Measurements from ENCODE around the gene CHDH.

CHDH gene

DNA sequence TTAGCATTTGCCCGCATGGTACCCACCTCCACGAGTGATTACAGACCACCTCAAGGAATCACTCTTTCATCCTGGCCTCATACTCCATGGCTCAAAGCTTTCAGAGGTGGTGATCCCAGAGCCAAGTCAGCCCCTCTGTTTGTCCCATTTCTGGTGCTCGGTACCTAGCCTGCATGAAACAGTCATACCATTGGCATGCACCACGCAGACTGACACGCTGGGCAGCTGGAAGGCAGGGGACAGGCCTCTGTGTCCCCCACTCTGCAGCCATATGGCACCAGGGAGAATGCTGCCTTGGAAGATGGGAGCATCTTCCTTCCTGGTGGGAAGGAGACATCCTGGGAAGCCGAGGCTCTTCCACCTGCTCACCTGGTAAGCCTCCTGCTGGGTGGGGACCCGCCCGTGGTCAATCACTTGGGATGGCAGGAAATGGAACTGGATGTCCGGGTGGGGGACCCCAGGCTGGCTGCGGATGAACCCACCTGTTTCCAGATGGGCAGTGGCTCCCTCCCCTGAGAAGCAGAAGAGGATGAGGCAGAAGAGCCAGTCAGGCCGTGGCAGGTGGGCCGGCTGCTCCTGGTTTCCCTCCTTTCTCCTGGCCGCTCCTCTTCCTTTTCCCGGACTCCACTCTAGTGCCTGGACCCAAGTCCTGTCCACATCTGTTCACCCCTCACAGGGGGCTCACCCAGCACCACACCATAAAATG lies 26.9 kb downstream of the CHDH start:
- H3K4me3 ChIP-seq (ENCODE audit: low read length) = no peak overlapping the region
- H3K9me3 ChIP-seq (ENCODE audit: control insufficient read depth, insufficient read depth, low read length) = no peaks in the 10 kb centered on the region
- no peaks in the 10 kb centered on the region for H3K4me1 ChIP-seq (ENCODE audit: control insufficient read depth, low read length)
- no peaks in the 10 kb centered on the region for H3K9me2 ChIP-seq (replicated peaks; ENCODE audit: control insufficient read depth, low read length)
- H3F3A ChIP-seq (ENCODE audit: control insufficient read depth, insufficient read depth) = no peaks in the 10 kb centered on the region
- H3K36me3 ChIP-seq (ENCODE audit: control insufficient read depth, low read length) = no peaks in the 10 kb centered on the region
- no peaks in the 10 kb centered on the region for H4K20me1 ChIP-seq (ENCODE audit: control insufficient read depth, insufficient read depth, low read depth, low read length)
- H3K4me2 ChIP-seq (ENCODE audit: low read length) = no peak overlapping the region
- no peaks in the 10 kb centered on the region for H3K79me2 ChIP-seq (ENCODE audit: control insufficient read depth, low read length)
- TF ChIP-seq, protein P1, sequence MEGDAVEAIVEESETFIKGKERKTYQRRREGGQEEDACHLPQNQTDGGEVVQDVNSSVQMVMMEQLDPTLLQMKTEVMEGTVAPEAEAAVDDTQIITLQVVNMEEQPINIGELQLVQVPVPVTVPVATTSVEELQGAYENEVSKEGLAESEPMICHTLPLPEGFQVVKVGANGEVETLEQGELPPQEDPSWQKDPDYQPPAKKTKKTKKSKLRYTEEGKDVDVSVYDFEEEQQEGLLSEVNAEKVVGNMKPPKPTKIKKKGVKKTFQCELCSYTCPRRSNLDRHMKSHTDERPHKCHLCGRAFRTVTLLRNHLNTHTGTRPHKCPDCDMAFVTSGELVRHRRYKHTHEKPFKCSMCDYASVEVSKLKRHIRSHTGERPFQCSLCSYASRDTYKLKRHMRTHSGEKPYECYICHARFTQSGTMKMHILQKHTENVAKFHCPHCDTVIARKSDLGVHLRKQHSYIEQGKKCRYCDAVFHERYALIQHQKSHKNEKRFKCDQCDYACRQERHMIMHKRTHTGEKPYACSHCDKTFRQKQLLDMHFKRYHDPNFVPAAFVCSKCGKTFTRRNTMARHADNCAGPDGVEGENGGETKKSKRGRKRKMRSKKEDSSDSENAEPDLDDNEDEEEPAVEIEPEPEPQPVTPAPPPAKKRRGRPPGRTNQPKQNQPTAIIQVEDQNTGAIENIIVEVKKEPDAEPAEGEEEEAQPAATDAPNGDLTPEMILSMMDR (IDR thresholded peaks at IDR 0.05; ENCODE audit: low read depth, low read length, poor library complexity, severe bottlenecking) = no peak
- no peak for TF ChIP-seq EZH2phosphoT487 (IDR thresholded peaks at IDR 0.05; ENCODE audit: borderline replicate concordance, low read length)
- H3K27me3 ChIP-seq (ENCODE audit: control insufficient read depth, low read length) = peaks cover 7% of the 10 kb centered on the region; the same call in 1 of the 2 replicates
- H3K27ac ChIP-seq (ENCODE audit: low read depth, low read length) = no peak overlapping the region

DNA sequence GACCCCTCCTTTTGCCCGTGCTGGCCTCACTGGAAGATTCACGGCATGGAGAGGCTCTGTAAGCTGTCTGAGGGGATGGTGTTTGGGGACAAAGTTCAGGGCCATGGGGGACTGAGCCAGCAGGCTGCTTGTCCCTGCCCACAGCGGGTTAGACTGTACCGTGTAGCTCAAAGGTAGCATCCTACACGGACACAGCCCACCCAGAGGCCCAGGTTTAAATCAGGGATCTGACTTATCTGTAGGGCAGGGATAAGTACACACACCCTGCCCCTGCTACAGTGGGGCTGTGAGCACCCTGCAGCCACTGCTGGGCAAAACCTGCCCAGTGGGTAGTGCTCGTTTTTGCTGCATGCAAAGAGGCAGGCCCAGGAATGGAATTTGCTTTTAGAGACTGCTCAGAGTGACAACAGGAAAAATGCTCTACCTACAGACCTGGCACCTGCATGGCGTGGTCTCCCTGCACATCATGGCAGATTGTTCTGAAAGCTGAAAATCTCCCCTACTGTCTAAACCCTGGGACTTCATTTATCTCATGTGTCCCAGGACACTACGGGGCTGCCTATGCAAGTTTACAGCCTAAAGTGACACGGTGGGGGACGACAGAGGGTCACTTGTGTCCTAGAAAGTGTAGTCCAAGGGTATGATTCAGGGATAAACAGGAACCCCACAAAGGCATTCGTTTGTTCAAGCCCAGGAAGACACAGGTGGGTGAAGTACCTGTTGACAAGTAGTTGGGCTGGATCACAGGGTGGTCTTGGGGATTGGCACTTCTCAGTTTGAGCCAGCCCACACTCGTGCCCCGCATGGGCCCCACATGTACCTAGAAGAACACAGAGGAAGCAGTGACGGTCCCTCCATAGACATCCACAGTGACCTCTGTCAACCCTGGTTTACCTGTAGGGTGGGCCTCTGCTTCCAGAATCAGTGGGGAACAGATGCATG lies 27.7 kb downstream of the CHDH start:
- Histone ChIP-seq H3K4me1 (ENCODE audit: control insufficient read depth, low read length) (no peaks in the 10 kb centered on the region), H3K9me2 (replicated peaks; ENCODE audit: control insufficient read depth, low read length) (no peaks in the 10 kb centered on the region), H4K20me1 (ENCODE audit: control insufficient read depth, insufficient read depth, low read depth, low read length) (no peaks in the 10 kb centered on the region), H3K4me3 (ENCODE audit: low read length) (no peak overlapping the region), H3K79me2 (ENCODE audit: control insufficient read depth, low read length) (no peaks in the 10 kb centered on the region), H3K36me3 (ENCODE audit: control insufficient read depth, low read length) (no peaks in the 10 kb centered on the region), H3K9me3 (ENCODE audit: control insufficient read depth, insufficient read depth, low read length) (no peaks in the 10 kb centered on the region), H3K27me3 (ENCODE audit: control insufficient read depth, low read length) (peaks cover 13% of the 10 kb centered on the region; the same call in 1 of the 2 replicates), H3F3A (ENCODE audit: control insufficient read depth, insufficient read depth) (no peaks in the 10 kb centered on the region), H3K4me2 (ENCODE audit: low read length) (no peak overlapping the region), H3K27ac (ENCODE audit: low read depth, low read length) (no peak overlapping the region)
- TF ChIP-seq, protein P1 (IDR thresholded peaks at IDR 0.05; ENCODE audit: low read depth, low read length, poor library complexity, severe bottlenecking) = no peak
- no peak for TF ChIP-seq EZH2phosphoT487 (IDR thresholded peaks at IDR 0.05; ENCODE audit: borderline replicate concordance, low read length)

DNA sequence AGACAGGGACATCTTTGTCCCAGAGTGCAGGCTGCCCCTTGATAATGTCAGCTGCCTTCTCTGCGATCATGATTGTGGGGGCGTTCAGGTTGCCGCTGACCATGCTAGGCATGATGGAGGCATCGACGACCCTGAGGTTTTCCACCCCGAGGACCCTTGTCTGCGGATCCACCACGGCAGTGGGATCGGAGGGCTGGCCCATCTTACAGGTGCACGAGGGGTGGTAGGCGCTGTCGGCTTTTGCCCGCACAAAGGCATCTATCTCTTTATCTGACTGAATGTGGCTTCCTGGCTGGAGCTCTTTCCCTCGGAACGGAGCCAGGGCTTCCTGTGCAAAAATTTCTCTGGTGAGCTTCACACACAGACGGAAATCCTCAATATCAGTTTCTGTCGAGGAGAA lies 28.4 kb downstream of the CHDH start:
- H3F3A ChIP-seq (ENCODE audit: control insufficient read depth, insufficient read depth) = no peaks in the 10 kb centered on the region
- H4K20me1 ChIP-seq (ENCODE audit: control insufficient read depth, insufficient read depth, low read depth, low read length) = no peaks in the 10 kb centered on the region
- H3K4me1 ChIP-seq (ENCODE audit: control insufficient read depth, low read length) = no peaks in the 10 kb centered on the region
- no peaks in the 10 kb centered on the region for H3K9me2 ChIP-seq (replicated peaks; ENCODE audit: control insufficient read depth, low read length)
- H3K36me3 ChIP-seq (ENCODE audit: control insufficient read depth, low read length) = no peaks in the 10 kb centered on the region
- no peak for TF ChIP-seq EZH2phosphoT487 (IDR thresholded peaks at IDR 0.05; ENCODE audit: borderline replicate concordance, low read length)
- TF ChIP-seq, protein P1 (IDR thresholded peaks at IDR 0.05; ENCODE audit: low read depth, low read length, poor library complexity, severe bottlenecking) = no peak
- no peaks in the 10 kb centered on the region for H3K9me3 ChIP-seq (ENCODE audit: control insufficient read depth, insufficient read depth, low read length)
- H3K79me2 ChIP-seq (ENCODE audit: control insufficient read depth, low read length) = no peaks in the 10 kb centered on the region
- no peak overlapping the region for H3K27ac ChIP-seq (ENCODE audit: low read depth, low read length)
- peaks cover 16% of the 10 kb centered on the region; the same call in 1 of the 2 replicates for H3K27me3 ChIP-seq (ENCODE audit: control insufficient read depth, low read length)
- no peak overlapping the region for H3K4me3 ChIP-seq (ENCODE audit: low read length)
- H3K4me2 ChIP-seq (ENCODE audit: low read length) = no peak overlapping the region
